ENCODE measurements around the gene TAS2R1. TPM values are rescaled to one million over a fixed set of nuclear protein-coding genes. Genes with fewer than 3 reads are reported as not detected.
A peak's percentile ranks its signal among the peaks of the same experiment; 100 is the strongest.

Gene TAS2R1
- total RNA-seq, 1 donor from 2014 or later: not detected

GRCh38 chr5:9663891-9664290 is 33.7 kb upstream of the TAS2R1 start:
- no peaks in the 10 kb centered on the region for H3K36me3 ChIP-seq (ENCODE audit: insufficient read depth, low read length)
- Mint-ChIP-seq H3K27me3 (ENCODE audit: low read depth, unreplicated experiment) (peaks cover 2% of the 10 kb centered on the region), H3K9me3 (ENCODE audit: unreplicated experiment) (peaks cover 9% of the 10 kb centered on the region), H3K4me1 (ENCODE audit: low read depth, unreplicated experiment) (peaks cover 9% of the 10 kb centered on the region), H3K36me3 (ENCODE audit: low read depth, unreplicated experiment) (no peaks in the 10 kb centered on the region), H3K4me3 (ENCODE audit: unreplicated experiment) (no peak overlapping the region), H3K27ac (ENCODE audit: unreplicated experiment) (no peak overlapping the region)
- no peak overlapping the region for H3K4me3 ChIP-seq (ENCODE audit: insufficient read depth, low read depth, low read length)
- no peaks in the 10 kb centered on the region for H4K20me1 ChIP-seq (ENCODE audit: insufficient read depth, low read length)
- H3K4me1 ChIP-seq (ENCODE audit: insufficient read depth, low read length): no peaks in the 10 kb centered on the region
- no peaks in the 10 kb centered on the region for H3K27me3 ChIP-seq (ENCODE audit: insufficient read depth, low read length)
- H3K27ac ChIP-seq (ENCODE audit: low read depth, low read length): no peak overlapping the region
- FAIRE-seq (no peak), DNase-seq (ENCODE audit: low read depth) (no peak)
- no peak overlapping the region for H2AFZ ChIP-seq (ENCODE audit: low read depth, low read length)
- H3K79me2 ChIP-seq (ENCODE audit: insufficient read depth, low read length): no peaks in the 10 kb centered on the region
- TF ChIP-seq, protein P1, sequence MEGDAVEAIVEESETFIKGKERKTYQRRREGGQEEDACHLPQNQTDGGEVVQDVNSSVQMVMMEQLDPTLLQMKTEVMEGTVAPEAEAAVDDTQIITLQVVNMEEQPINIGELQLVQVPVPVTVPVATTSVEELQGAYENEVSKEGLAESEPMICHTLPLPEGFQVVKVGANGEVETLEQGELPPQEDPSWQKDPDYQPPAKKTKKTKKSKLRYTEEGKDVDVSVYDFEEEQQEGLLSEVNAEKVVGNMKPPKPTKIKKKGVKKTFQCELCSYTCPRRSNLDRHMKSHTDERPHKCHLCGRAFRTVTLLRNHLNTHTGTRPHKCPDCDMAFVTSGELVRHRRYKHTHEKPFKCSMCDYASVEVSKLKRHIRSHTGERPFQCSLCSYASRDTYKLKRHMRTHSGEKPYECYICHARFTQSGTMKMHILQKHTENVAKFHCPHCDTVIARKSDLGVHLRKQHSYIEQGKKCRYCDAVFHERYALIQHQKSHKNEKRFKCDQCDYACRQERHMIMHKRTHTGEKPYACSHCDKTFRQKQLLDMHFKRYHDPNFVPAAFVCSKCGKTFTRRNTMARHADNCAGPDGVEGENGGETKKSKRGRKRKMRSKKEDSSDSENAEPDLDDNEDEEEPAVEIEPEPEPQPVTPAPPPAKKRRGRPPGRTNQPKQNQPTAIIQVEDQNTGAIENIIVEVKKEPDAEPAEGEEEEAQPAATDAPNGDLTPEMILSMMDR (IDR thresholded peaks at IDR 0.05; ENCODE audit: insufficient read depth, low read depth, low read length): no peak
- TF ChIP-seq EZH2 (IDR thresholded peaks at IDR 0.05; ENCODE audit: insufficient read depth, low read length): no peak
- no peaks in the 10 kb centered on the region for H3K9me3 ChIP-seq (ENCODE audit: insufficient read depth, low read depth, low read length)
- no peak overlapping the region for H3K9ac ChIP-seq (ENCODE audit: low read length)
- no peak overlapping the region for H3K4me2 ChIP-seq (ENCODE audit: low read length)

DNA sequence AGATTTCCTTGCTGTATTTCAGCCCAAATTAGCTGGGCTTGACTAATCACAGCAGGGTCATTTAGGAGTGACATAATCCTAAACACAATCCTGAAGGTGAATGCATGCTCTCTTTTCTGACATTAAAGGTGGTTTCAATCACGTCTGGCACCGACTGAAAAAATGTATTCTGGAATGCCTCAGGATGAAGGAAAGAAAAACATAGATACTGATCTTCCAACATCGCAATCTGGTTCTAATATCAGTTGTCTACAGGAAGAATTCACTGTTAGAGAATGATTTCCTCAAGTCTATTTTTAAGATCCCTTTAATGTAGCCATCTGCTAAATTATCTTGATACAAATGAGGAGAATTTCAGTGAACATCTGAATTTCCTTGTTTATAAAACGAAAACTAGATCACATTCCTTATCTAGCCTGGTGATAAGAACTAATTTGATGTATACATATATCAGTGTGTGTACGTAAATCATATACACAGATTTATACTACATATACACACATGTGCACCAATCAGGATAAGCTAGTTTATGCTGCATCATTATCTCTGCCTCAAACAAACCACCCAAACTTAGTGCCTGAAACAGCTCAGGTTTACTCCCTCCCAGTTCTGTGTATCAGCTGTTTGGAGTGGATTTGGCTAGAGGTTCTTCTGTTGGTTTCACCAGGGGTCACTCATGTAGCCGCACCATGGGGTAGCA is 31.3 kb upstream of the TAS2R1 start:
- H3K27me3 ChIP-seq (ENCODE audit: insufficient read depth, low read length): no peaks in the 10 kb centered on the region
- H3K4me1 ChIP-seq (ENCODE audit: insufficient read depth, low read length): no peaks in the 10 kb centered on the region
- DNase-seq (ENCODE audit: low read depth) (peak; percentile 14), FAIRE-seq (peak; percentile 77)
- no peaks in the 10 kb centered on the region for H3K9me3 ChIP-seq (ENCODE audit: insufficient read depth, low read depth, low read length)
- TF ChIP-seq EZH2 (IDR thresholded peaks at IDR 0.05; ENCODE audit: insufficient read depth, low read length): no peak
- TF ChIP-seq, protein P1 (IDR thresholded peaks at IDR 0.05; ENCODE audit: insufficient read depth, low read depth, low read length): no peak
- H2AFZ ChIP-seq (ENCODE audit: low read depth, low read length): no peak overlapping the region
- H3K36me3 ChIP-seq (ENCODE audit: insufficient read depth, low read length): no peaks in the 10 kb centered on the region
- no peaks in the 10 kb centered on the region for H4K20me1 ChIP-seq (ENCODE audit: insufficient read depth, low read length)
- H3K4me3 ChIP-seq (ENCODE audit: insufficient read depth, low read depth, low read length): no peak overlapping the region
- H3K27ac Mint-ChIP-seq (ENCODE audit: unreplicated experiment): no peak overlapping the region
- peaks cover 2% of the 10 kb centered on the region for H3K27me3 Mint-ChIP-seq (ENCODE audit: low read depth, unreplicated experiment)
- H3K4me3 Mint-ChIP-seq (ENCODE audit: unreplicated experiment): no peak overlapping the region
- H3K9ac ChIP-seq (ENCODE audit: low read length): no peak overlapping the region
- H3K4me1 Mint-ChIP-seq (ENCODE audit: low read depth, unreplicated experiment): peaks cover 10% of the 10 kb centered on the region
- H3K36me3 Mint-ChIP-seq (ENCODE audit: low read depth, unreplicated experiment): no peaks in the 10 kb centered on the region
- no peak overlapping the region for H3K27ac ChIP-seq (ENCODE audit: low read depth, low read length)
- no peaks in the 10 kb centered on the region for H3K79me2 ChIP-seq (ENCODE audit: insufficient read depth, low read length)
- peak overlapping the region; percentile 40 for H3K4me2 ChIP-seq (ENCODE audit: low read length)
- H3K9me3 Mint-ChIP-seq (ENCODE audit: unreplicated experiment): peaks cover 8% of the 10 kb centered on the region

DNA sequence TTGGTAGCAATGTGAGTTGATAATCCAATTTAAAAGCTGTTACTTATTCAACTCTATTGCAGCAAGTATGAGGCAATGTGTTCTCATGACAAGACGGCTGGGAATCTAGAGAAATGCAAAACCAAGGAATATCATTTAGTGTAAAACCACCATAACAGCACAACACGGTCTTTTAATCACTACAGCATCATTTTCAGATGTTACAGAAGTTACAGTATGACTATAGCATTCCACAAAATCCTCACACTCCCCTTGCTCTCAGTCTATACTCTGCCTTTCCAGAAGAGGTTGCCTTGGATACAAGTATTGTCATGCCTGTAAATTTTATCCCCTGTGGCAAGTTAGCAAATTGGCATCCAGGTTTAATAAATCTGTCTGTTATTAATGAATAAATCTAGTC is 28.6 kb upstream of the TAS2R1 start:
- Histone ChIP-seq H3K79me2 (ENCODE audit: insufficient read depth, low read length) (no peaks in the 10 kb centered on the region), H3K9me3 (ENCODE audit: insufficient read depth, low read depth, low read length) (no peaks in the 10 kb centered on the region), H3K4me1 (ENCODE audit: insufficient read depth, low read length) (peaks cover 6% of the 10 kb centered on the region), H3K9ac (ENCODE audit: low read length) (no peak overlapping the region), H3K4me3 (ENCODE audit: insufficient read depth, low read depth, low read length) (no peak overlapping the region), H3K4me2 (ENCODE audit: low read length) (no peak overlapping the region), H2AFZ (ENCODE audit: low read depth, low read length) (no peak overlapping the region), H3K27me3 (ENCODE audit: insufficient read depth, low read length) (no peaks in the 10 kb centered on the region), H3K36me3 (ENCODE audit: insufficient read depth, low read length) (no peaks in the 10 kb centered on the region), H3K27ac (ENCODE audit: low read depth, low read length) (no peak overlapping the region), H4K20me1 (ENCODE audit: insufficient read depth, low read length) (no peaks in the 10 kb centered on the region)
- Mint-ChIP-seq H3K36me3 (ENCODE audit: low read depth, unreplicated experiment) (no peaks in the 10 kb centered on the region), H3K4me3 (ENCODE audit: unreplicated experiment) (no peak overlapping the region), H3K9me3 (ENCODE audit: unreplicated experiment) (peaks cover 4% of the 10 kb centered on the region), H3K27me3 (ENCODE audit: low read depth, unreplicated experiment) (no peaks in the 10 kb centered on the region), H3K27ac (ENCODE audit: unreplicated experiment) (no peak overlapping the region), H3K4me1 (ENCODE audit: low read depth, unreplicated experiment) (peaks cover 26% of the 10 kb centered on the region)
- DNase-seq (ENCODE audit: low read depth) (no peak), FAIRE-seq (peak; percentile 63)
- TF ChIP-seq EZH2 (IDR thresholded peaks at IDR 0.05; ENCODE audit: insufficient read depth, low read length): no peak
- TF ChIP-seq, protein P1 (IDR thresholded peaks at IDR 0.05; ENCODE audit: insufficient read depth, low read depth, low read length): no peak
